ENCODE data around the gene INPP5D.

DNA sequence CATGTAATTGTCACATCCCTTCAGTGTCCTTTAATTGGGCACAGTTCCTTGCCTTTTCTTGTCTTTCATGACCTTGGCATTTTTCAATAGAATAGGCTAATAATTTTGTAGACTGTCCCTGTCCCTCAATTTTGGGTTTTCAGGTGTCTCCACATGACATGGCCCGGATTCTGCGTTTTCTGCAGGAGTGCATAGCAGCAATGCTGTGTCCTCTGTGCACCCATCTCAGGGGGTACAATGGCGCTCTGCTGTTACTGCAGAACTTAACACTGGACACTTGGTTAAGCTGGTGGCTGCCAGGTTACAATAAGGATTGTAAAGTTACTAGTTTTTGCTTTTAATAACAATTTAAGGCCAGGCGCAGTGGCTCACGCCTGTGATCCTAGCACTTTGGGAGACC lies 51.3 kb downstream of the INPP5D start:
- TF ChIP-seq, protein P1, sequence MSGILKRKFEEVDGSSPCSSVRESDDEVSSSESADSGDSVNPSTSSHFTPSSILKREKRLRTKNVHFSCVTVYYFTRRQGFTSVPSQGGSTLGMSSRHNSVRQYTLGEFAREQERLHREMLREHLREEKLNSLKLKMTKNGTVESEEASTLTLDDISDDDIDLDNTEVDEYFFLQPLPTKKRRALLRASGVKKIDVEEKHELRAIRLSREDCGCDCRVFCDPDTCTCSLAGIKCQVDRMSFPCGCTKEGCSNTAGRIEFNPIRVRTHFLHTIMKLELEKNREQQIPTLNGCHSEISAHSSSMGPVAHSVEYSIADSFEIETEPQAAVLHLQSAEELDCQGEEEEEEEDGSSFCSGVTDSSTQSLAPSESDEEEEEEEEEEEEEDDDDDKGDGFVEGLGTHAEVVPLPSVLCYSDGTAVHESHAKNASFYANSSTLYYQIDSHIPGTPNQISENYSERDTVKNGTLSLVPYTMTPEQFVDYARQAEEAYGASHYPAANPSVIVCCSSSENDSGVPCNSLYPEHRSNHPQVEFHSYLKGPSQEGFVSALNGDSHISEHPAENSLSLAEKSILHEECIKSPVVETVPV (CRISPR knock-in tag; IDR thresholded peaks at IDR 0.05), result no peak
- no peak for TF ChIP-seq OSR1 (CRISPR knock-in tag; IDR thresholded peaks at IDR 0.05)
- TF ChIP-seq, protein P2, sequence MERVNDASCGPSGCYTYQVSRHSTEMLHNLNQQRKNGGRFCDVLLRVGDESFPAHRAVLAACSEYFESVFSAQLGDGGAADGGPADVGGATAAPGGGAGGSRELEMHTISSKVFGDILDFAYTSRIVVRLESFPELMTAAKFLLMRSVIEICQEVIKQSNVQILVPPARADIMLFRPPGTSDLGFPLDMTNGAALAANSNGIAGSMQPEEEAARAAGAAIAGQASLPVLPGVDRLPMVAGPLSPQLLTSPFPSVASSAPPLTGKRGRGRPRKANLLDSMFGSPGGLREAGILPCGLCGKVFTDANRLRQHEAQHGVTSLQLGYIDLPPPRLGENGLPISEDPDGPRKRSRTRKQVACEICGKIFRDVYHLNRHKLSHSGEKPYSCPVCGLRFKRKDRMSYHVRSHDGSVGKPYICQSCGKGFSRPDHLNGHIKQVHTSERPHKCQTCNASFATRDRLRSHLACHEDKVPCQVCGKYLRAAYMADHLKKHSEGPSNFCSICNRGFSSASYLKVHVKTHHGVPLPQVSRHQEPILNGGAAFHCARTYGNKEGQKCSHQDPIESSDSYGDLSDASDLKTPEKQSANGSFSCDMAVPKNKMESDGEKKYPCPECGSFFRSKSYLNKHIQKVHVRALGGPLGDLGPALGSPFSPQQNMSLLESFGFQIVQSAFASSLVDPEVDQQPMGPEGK (CRISPR knock-in tag; IDR thresholded peaks at IDR 0.05; ENCODE audit: borderline replicate concordance), result no peak
- TF ChIP-seq ZFP3 (CRISPR knock-in tag; IDR thresholded peaks at IDR 0.05), result no peak
- no peak for TF ChIP-seq ZFP30 (CRISPR knock-in tag; IDR thresholded peaks at IDR 0.05)
- TF ChIP-seq, protein P3, sequence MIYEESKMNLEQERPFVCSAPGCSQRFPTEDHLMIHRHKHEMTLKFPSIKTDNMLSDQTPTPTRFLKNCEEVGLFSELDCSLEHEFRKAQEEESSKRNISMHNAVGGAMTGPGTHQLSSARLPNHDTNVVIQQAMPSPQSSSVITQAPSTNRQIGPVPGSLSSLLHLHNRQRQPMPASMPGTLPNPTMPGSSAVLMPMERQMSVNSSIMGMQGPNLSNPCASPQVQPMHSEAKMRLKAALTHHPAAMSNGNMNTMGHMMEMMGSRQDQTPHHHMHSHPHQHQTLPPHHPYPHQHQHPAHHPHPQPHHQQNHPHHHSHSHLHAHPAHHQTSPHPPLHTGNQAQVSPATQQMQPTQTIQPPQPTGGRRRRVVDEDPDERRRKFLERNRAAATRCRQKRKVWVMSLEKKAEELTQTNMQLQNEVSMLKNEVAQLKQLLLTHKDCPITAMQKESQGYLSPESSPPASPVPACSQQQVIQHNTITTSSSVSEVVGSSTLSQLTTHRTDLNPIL (CRISPR knock-in tag; IDR thresholded peaks at IDR 0.05; ENCODE audit: low read depth), result no peak
- TF ChIP-seq, protein P4, sequence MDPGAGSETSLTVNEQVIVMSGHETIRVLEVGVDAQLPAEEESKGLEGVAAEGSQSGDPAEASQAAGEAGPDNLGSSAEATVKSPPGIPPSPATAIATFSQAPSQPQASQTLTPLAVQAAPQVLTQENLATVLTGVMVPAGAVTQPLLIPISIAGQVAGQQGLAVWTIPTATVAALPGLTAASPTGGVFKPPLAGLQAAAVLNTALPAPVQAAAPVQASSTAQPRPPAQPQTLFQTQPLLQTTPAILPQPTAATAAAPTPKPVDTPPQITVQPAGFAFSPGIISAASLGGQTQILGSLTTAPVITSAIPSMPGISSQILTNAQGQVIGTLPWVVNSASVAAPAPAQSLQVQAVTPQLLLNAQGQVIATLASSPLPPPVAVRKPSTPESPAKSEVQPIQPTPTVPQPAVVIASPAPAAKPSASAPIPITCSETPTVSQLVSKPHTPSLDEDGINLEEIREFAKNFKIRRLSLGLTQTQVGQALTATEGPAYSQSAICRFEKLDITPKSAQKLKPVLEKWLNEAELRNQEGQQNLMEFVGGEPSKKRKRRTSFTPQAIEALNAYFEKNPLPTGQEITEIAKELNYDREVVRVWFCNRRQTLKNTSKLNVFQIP (CRISPR knock-in tag; IDR thresholded peaks at IDR 0.05; ENCODE audit: borderline replicate concordance, low read depth), result no peak
- no peak for TF ChIP-seq ZNF70 (CRISPR knock-in tag; IDR thresholded peaks at IDR 0.05)
- no peak for TF ChIP-seq PPARA (CRISPR knock-in tag; IDR thresholded peaks at IDR 0.05; ENCODE audit: borderline replicate concordance)
- TF ChIP-seq ESRRG (CRISPR knock-in tag; IDR thresholded peaks at IDR 0.05), result no peak
- TF ChIP-seq BACH2 (CRISPR knock-in tag; IDR thresholded peaks at IDR 0.05; ENCODE audit: borderline replicate concordance), result no peak
- TF ChIP-seq GLIS3 (CRISPR knock-in tag; IDR thresholded peaks at IDR 0.05), result no peak
- no peak for TF ChIP-seq TCF4 (CRISPR knock-in tag; IDR thresholded peaks at IDR 0.05; ENCODE audit: borderline replicate concordance)
- TF ChIP-seq ARNTL (CRISPR knock-in tag; IDR thresholded peaks at IDR 0.05; ENCODE audit: borderline replicate concordance, low read depth), result no peak

Measured in SK-N-SH treated with all-trans-retinoic acid at 6 μM for 48 hours (cell line).